ENCODE data around the gene MYO9B.
A peak's percentile ranks its signal among the peaks of the same experiment; 100 is the strongest.

The MYO9B gene

GRCh38 chr19:17070912-17071311, 4.7 kb upstream of the MYO9B start:
- Histone ChIP-seq H3K9me3 (ENCODE audit: insufficient read depth, low read length, severe bottlenecking) (no peaks in the 10 kb centered on the region), H3K27ac (ENCODE audit: low read length) (no peak overlapping the region), H3K4me3 (ENCODE audit: low read depth in 1 of 2, low read length in 2 of 2) (no peak overlapping the region), H3K4me2 (ENCODE audit: insufficient read depth, low read length) (no peak overlapping the region; the same call in 1 of the 2 replicates), H3K27me3 (ENCODE audit: insufficient read depth, low read length, poor library complexity) (no peaks in the 10 kb centered on the region), H4K20me1 (ENCODE audit: insufficient read depth, low read length) (peaks cover 48% of the 10 kb centered on the region), H2AFZ (ENCODE audit: low read depth, low read length) (no peak overlapping the region), H3K79me2 (ENCODE audit: insufficient read depth, low read length) (peaks cover 82% of the 10 kb centered on the region), H3K9ac (ENCODE audit: low read depth, low read length) (no peak overlapping the region), H3K4me1 (ENCODE audit: insufficient read depth, low read length) (peaks cover 23% of the 10 kb centered on the region), H3K36me3 (ENCODE audit: insufficient read depth, low read length) (peaks cover 72% of the 10 kb centered on the region)
- no peak for DNase-seq
- ATAC-seq (ENCODE audit: insufficient read depth, low read depth) = no peak
- TF ChIP-seq EZH2 (IDR thresholded peaks at IDR 0.05; ENCODE audit: borderline replicate concordance, low read depth, low read length, severe bottlenecking) (no peak), CTCF (IDR thresholded peaks at IDR 0.05; ENCODE audit: borderline replicate concordance, extremely low read depth, low read length, poor library complexity, severe bottlenecking) (no peak)

- H3K79me2 ChIP-seq (ENCODE audit: insufficient read depth, low read length) = peaks cover 96% of the 10 kb centered on the region
- peak overlapping the region; percentile 94 for H3K4me2 ChIP-seq (ENCODE audit: insufficient read depth, low read length)
- H3K36me3 ChIP-seq (ENCODE audit: insufficient read depth, low read length) = peaks cover 48% of the 10 kb centered on the region
- peaks cover 47% of the 10 kb centered on the region for H3K4me1 ChIP-seq (ENCODE audit: insufficient read depth, low read length)
- peaks cover 71% of the 10 kb centered on the region for H4K20me1 ChIP-seq (ENCODE audit: insufficient read depth, low read length)
- H3K9me3 ChIP-seq (ENCODE audit: insufficient read depth, low read length, severe bottlenecking) = no peaks in the 10 kb centered on the region
- peak overlapping the region; percentile 93 for H3K27ac ChIP-seq (ENCODE audit: low read length)
- peak overlapping the region; percentile 48 to 73; a peak in 3 of 4 replicates for H3K4me3 ChIP-seq (ENCODE audit: low read depth in 1 of 2, low read length in 2 of 2)
- peak overlapping the region; percentile 78 for H3K9ac ChIP-seq (ENCODE audit: low read depth, low read length)
- H3K27me3 ChIP-seq (ENCODE audit: insufficient read depth, low read length, poor library complexity) = no peaks in the 10 kb centered on the region
- ATAC-seq (ENCODE audit: insufficient read depth, low read depth) = no peak
- TF ChIP-seq CTCF (IDR thresholded peaks at IDR 0.05; ENCODE audit: borderline replicate concordance, extremely low read depth, low read length, poor library complexity, severe bottlenecking) (no peak), EZH2 (IDR thresholded peaks at IDR 0.05; ENCODE audit: borderline replicate concordance, low read depth, low read length, severe bottlenecking) (no peak)
- no peak overlapping the region for H2AFZ ChIP-seq (ENCODE audit: low read depth, low read length)
- DNase-seq = peak; percentile 15
Measured at GRCh38 chr19:17073869-17074633, 1.5 kb upstream of the MYO9B start.

DNA sequence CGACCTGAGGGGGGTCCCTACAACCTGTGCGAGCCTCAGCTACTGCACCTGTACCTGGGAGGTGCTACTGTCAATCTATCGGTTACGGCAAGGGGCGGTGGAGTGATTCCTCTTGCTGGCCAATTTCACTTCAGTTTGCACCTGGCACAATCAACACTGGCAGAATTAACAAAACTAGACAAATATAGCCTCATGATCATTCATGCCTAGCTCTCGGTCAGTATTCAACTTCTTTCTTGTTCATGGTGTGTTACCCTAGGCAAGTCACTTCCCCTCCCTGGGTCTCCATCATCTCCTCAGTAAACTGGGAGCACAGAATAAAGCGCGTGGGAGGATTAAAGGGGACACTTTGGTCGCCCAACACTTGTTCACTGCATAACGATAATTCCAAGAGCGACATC, 943 bp upstream of the MYO9B start:
- Histone ChIP-seq H3K9ac (ENCODE audit: low read depth, low read length) (peak overlapping the region; percentile 78), H3K79me2 (ENCODE audit: insufficient read depth, low read length) (peaks cover 96% of the 10 kb centered on the region), H3K36me3 (ENCODE audit: insufficient read depth, low read length) (peaks cover 42% of the 10 kb centered on the region), H3K4me2 (ENCODE audit: insufficient read depth, low read length) (peak overlapping the region; percentile 94), H3K27me3 (ENCODE audit: insufficient read depth, low read length, poor library complexity) (no peaks in the 10 kb centered on the region), H3K4me3 (ENCODE audit: low read depth in 1 of 2, low read length in 2 of 2) (peak overlapping the region; percentile 48 to 73), H4K20me1 (ENCODE audit: insufficient read depth, low read length) (peaks cover 72% of the 10 kb centered on the region), H3K4me1 (ENCODE audit: insufficient read depth, low read length) (peaks cover 48% of the 10 kb centered on the region), H3K9me3 (ENCODE audit: insufficient read depth, low read length, severe bottlenecking) (no peaks in the 10 kb centered on the region), H2AFZ (ENCODE audit: low read depth, low read length) (peak overlapping the region; percentile 83), H3K27ac (ENCODE audit: low read length) (peak overlapping the region; percentile 93)
- DNase-seq = no peak
- ATAC-seq (ENCODE audit: insufficient read depth, low read depth) = no peak
- TF ChIP-seq CTCF (IDR thresholded peaks at IDR 0.05; ENCODE audit: borderline replicate concordance, extremely low read depth, low read length, poor library complexity, severe bottlenecking) = no peak
- no peak for TF ChIP-seq EZH2 (IDR thresholded peaks at IDR 0.05; ENCODE audit: borderline replicate concordance, low read depth, low read length, severe bottlenecking)

Measured in DND-41 (cell line).